Ascending aorta (tissue), 2 donors: Measurements from ENCODE around the gene CREB3. TPM values are rescaled to one million over a fixed set of nuclear protein-coding genes. Genes with fewer than 3 reads are reported as not detected.

Source experiments
- DNase-seq, 2 donors: peaks; one replicate each; pipeline ENCODE4 v3.0.0-alpha.2; 2019; ENCODE audit warnings: low spot score in 2 of 2
- H3K27ac ChIP-seq, 2 donors: fragments of 200-600 bp; sonication (generic); one replicate each; pipeline ENCODE4 v1.5.1; 2016 to 2017; ENCODE audit warnings: mild to moderate bottlenecking in 1 of 2
- H3K27me3 ChIP-seq: fragments of 200-600 bp; sonication (generic); one replicate; pipeline ENCODE4 v1.5.1; 2017
- H3K36me3 ChIP-seq, 2 donors: fragments of 200-600 bp; sonication (generic); one replicate each; pipeline ENCODE4 v1.5.1; 2016
- H3K4me1 ChIP-seq, 2 donors: fragments of 200-600 bp; sonication (generic); one replicate each; pipeline ENCODE4 v1.5.1; 2016 to 2017; ENCODE audit warnings: mild to moderate bottlenecking in 1 of 2
- H3K4me3 ChIP-seq, 2 donors: fragments of 200-600 bp; sonication (generic); one replicate each; pipeline ENCODE4 v1.5.1; 2016 to 2017; ENCODE audit warnings: mild to moderate bottlenecking in 1 of 2
- H3K9me3 ChIP-seq, 2 donors: fragments of 200-600 bp; sonication (generic); one replicate each; pipeline ENCODE4 v1.5.1; 2016
- CTCF ChIP-seq, 3 experiments: fragments of 200-600 bp in 2 of 3; fragments of 450-650 bp in 1 of 3; sonication (generic) in 2 of 3; IDR thresholded peaks; one replicate each; pipeline ENCODE4 v1.5.1; 2016 to 2019; ENCODE audit warnings: antibody characterized with exemption in 3 of 3, mild to moderate bottlenecking in 1 of 3, moderate library complexity in 1 of 3
- intact Hi-C: fragments of 100-400 bp; cut with DNase I; formaldehyde crosslinking; loops from one replicate; pipeline ENCODE4 v1.15.1; 2023
- total RNA-seq: library from RNA; depleted of rRNA; stranded (reverse); fragments of >200 nt; gene quantifications from one replicate; pipeline ENCODE4 v1.1.0, GENCODE V29; 2016

The CREB3 gene
- total RNA-seq, 1 donor from 2014 or later, result 48.3 TPM

DNA sequence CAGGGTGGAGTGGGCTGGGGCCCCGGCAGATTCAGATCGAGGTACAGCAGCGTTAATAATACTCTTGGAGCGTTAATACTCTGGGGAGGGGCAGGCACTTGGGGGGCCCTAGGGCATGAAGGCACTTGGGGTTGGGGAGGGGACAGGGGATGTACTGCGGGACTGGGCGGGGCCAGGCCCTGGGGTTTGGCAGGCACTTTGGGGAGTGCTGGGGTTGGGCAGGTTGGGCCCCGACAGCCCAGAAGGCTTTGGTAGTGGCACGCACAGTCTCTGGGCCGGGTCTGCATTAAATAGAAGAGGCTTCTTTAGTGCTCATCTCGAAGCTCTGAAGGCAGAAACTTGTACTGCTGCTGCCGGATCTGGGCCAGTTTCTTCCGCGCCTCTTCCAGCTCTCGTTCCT lies 35.0 kb upstream of the CREB3 start:
- no peak for DNase-seq
- intact Hi-C loops, result loop anchor here (1.0 to 10.0 kb wide), 3 partner anchors 29 to 203 kb away; partner anchors contain the start of gene RUSC2
- H3K4me3 ChIP-seq, result no peak overlapping the region
- H3K4me1 ChIP-seq, result peaks cover 3 to 45% of the 10 kb centered on the region in 2 donors
- H3K36me3 ChIP-seq, result peaks cover 61 to 68% of the 10 kb centered on the region in 2 donors
- no peaks in the 10 kb centered on the region for H3K9me3 ChIP-seq
- H3K27ac ChIP-seq, result peak overlapping the region; percentile 93 to 97
- TF ChIP-seq CTCF (IDR thresholded peaks at IDR 0.05), result no peak
- no peaks in the 10 kb centered on the region for H3K27me3 ChIP-seq

DNA sequence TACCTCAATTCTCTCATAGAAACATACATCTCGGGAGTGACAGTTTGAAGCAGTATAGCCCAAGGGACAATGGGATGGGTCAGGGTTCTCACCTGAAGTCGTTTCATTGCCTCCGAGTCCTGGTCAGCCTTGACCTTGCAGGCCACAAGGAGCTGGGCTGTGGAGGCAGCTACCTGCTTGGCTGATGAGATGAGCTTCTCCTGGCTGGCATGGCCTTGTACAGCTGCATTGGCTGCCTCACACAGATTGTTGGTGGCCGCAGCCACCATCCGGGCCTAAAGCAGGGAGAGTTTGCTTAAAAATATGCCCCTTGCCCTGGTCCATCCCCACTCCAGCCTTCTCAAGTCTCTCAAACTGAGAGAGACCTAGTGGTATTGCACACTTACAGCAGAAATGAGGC lies 34.2 kb upstream of the CREB3 start:
- no peak overlapping the region for H3K4me3 ChIP-seq
- H3K4me1 ChIP-seq, result peaks cover 3 to 44% of the 10 kb centered on the region in 2 donors
- no peaks in the 10 kb centered on the region for H3K27me3 ChIP-seq
- intact Hi-C loops, result loop anchor here (5.0 to 10.0 kb wide), 2 partner anchors 136 to 203 kb away; partner anchors contain the start of gene RUSC2
- no peaks in the 10 kb centered on the region for H3K9me3 ChIP-seq
- no peak for TF ChIP-seq CTCF (IDR thresholded peaks at IDR 0.05)
- DNase-seq, result no peak
- peak overlapping the region; percentile 93 to 97 for H3K27ac ChIP-seq
- H3K36me3 ChIP-seq, result peaks cover 68 to 75% of the 10 kb centered on the region in 2 donors

DNA sequence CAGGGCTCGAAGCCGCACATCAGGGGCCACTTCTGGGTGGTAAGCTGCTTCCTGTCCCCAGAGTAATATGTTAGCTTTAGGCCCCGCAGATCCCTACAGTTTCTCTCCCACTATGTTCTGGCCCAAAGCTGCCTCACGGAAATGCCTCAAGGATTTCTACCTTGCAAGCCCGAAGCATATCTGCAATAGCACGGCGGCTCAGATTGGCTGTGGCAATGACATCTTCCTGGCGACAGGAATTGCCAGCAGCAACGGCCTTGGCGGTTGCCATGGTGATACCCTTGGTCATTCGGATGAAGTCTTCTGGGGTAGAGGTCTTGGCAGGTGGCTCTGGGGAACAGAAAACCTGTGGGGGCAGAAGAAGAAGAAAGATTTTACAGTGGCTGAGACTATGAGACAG lies 32.4 kb upstream of the CREB3 start:
- intact Hi-C loops, result no loop called here
- peaks cover 86 to 93% of the 10 kb centered on the region in 2 donors for H3K36me3 ChIP-seq
- peaks cover 3 to 30% of the 10 kb centered on the region in 2 donors for H3K4me1 ChIP-seq
- DNase-seq, result no peak
- no peaks in the 10 kb centered on the region for H3K9me3 ChIP-seq
- H3K27me3 ChIP-seq, result no peaks in the 10 kb centered on the region
- H3K27ac ChIP-seq, result peak overlapping the region; percentile 93 to 97
- H3K4me3 ChIP-seq, result no peak overlapping the region
- TF ChIP-seq CTCF (IDR thresholded peaks at IDR 0.05), result no peak

- no peaks in the 10 kb centered on the region for H3K9me3 ChIP-seq
- H3K27me3 ChIP-seq, result no peaks in the 10 kb centered on the region
- peaks cover 3 to 21% of the 10 kb centered on the region in 2 donors for H3K4me1 ChIP-seq
- H3K27ac ChIP-seq, result peak overlapping the region; percentile 93 to 97
- intact Hi-C loops, result no loop called here
- DNase-seq, result no peak
- no peak overlapping the region for H3K4me3 ChIP-seq
- peaks cover 93 to 100% of the 10 kb centered on the region in 2 donors for H3K36me3 ChIP-seq
- TF ChIP-seq CTCF (IDR thresholded peaks at IDR 0.05), result no peak
These were observed 31.5 kb upstream of the CREB3 start for GRCh38 chr9:35700942-35701341.

- no peak for DNase-seq
- intact Hi-C loops, result loop anchor here (2.0 kb wide), 1 partner anchor 20 kb away; no protein-coding TSS in a partner anchor
- Histone ChIP-seq H3K4me1 (peaks cover 0 to 3% of the 10 kb centered on the region in 2 donors), H3K27me3 (no peaks in the 10 kb centered on the region), H3K36me3 (peaks cover 100% of the 10 kb centered on the region in 2 donors), H3K27ac (peak overlapping the region; percentile 93 to 97), H3K9me3 (no peaks in the 10 kb centered on the region), H3K4me3 (no peak overlapping the region)
- no peak for TF ChIP-seq CTCF (IDR thresholded peaks at IDR 0.05)
These were observed 29.8 kb upstream of the CREB3 start for GRCh38 chr9:35702696-35703095.
